Measurements from ENCODE around the gene EXOC3. TPM values are rescaled to one million over a fixed set of nuclear protein-coding genes. Genes with fewer than 3 reads are reported as not detected.

EXOC3 gene
- total and polyA plus RNA-seq, 2 of the 8 experiments (the other 6 are each of a cell fraction or from before 2014, with no cell fraction given), result 14.4 to 30.0 TPM

- FAIRE-seq (no peak), DNase-seq (ENCODE audit: low read depth in 1 of 2, low spot score in 2 of 2) (no peak)
- WGBS, 2 experiments (ENCODE audit: extremely low coverage in 1 of 2, insufficient coverage in 1 of 2, insufficient read length in 1 of 2, insufficient replicate concordance in 2 of 2, low coverage in 1 of 2, low lambda C conversion rate in 2 of 2, missing lambda C conversion rate in 1 of 2), result 88% methylated on average over 16 of the region's 16 CpGs; no CpG with 5 or more reads in 1 of the 2 experiments
- Histone ChIP-seq H2BK120ac (replicated peaks; ENCODE audit: low read depth, low read length) (no peak overlapping the region), H3K36me3 (ENCODE audit: control insufficient read depth in 2 of 4, insufficient read depth in 4 of 4, low read length in 3 of 4) (no peaks in the 10 kb centered on the region), H3K27ac (ENCODE audit: low read depth, low read length) (no peak overlapping the region), H2BK12ac (ENCODE audit: low read depth, low read length) (no peak overlapping the region), H3K79me2 (ENCODE audit: control insufficient read depth in 1 of 2, insufficient read depth in 2 of 2, low read length in 2 of 2) (no peaks in the 10 kb centered on the region), H2AFZ (ENCODE audit: low read length) (no peak overlapping the region), H3K14ac (ENCODE audit: insufficient read length) (no peak overlapping the region), H3K79me1 (ENCODE audit: low read depth, low read length) (no peaks in the 10 kb centered on the region), H3K4me1 (replicated peaks in 1 of 4; ENCODE audit: control insufficient read depth in 3 of 4, insufficient read depth in 4 of 4, low read length in 3 of 4) (peaks cover 0 to 4% (median 0%) of the 10 kb centered on the region in 4 experiments; a peak in 3 of 7 replicates), H2BK15ac (ENCODE audit: low read length) (no peak overlapping the region), H3K27me3 (replicated peaks in 1 of 4; ENCODE audit: control insufficient read depth in 3 of 4, extremely low read depth in 1 of 4, insufficient read depth in 3 of 4, low read length in 3 of 4) (peaks cover 0 to 3% (median 0%) of the 10 kb centered on the region in 4 experiments; a peak in 1 of 7 replicates), H2BK20ac (ENCODE audit: low read length) (no peak overlapping the region), H2BK5ac (ENCODE audit: low read depth, low read length) (no peak overlapping the region), H4K5ac (ENCODE audit: insufficient read length, low read depth, low read length) (no peak overlapping the region), H3K9ac (replicated peaks in 1 of 4; ENCODE audit: extremely low read depth in 1 of 4, low read depth in 3 of 4, low read length in 3 of 4) (no peak overlapping the region), H4K20me1 (replicated peaks in 1 of 2; ENCODE audit: control insufficient read depth in 1 of 2, insufficient read depth in 2 of 2, low read length in 2 of 2) (peaks cover 0 to 2% of the 10 kb centered on the region in 2 experiments), H3K9me3 (ENCODE audit: insufficient read depth in 2 of 2, low read depth in 1 of 2, low read length in 1 of 2) (no peaks in the 10 kb centered on the region), H3K4me2 (ENCODE audit: insufficient read depth in 1 of 2, low read depth in 2 of 2, low read length in 2 of 2) (no peak overlapping the region), H4K8ac (ENCODE audit: extremely low read depth, insufficient read depth, low read length) (no peak overlapping the region), H3K18ac (ENCODE audit: extremely low read depth, low read length) (no peak overlapping the region), H2AK5ac (ENCODE audit: low read depth, low read length) (no peak overlapping the region), H3K4me3 (ENCODE audit: extremely low read depth in 1 of 4, insufficient read depth in 2 of 4, low read depth in 3 of 4, low read length in 4 of 4) (no peak overlapping the region), H3K23ac (ENCODE audit: insufficient read length) (no peak overlapping the region), H4K91ac (replicated peaks; ENCODE audit: insufficient read length, low read length) (no peak overlapping the region), H3K4ac (replicated peaks; ENCODE audit: insufficient read length, low read depth, low read length) (no peak overlapping the region), H3K56ac (replicated peaks; ENCODE audit: insufficient read length, low read depth, low read length) (no peak overlapping the region), H3K23me2 (ENCODE audit: low read depth, low read length) (no peaks in the 10 kb centered on the region)
- POLR2A ChIA-PET (ENCODE audit: partially characterized antibody), result no interaction called here
- CTCF ChIA-PET (ENCODE audit: partially characterized antibody), result interaction anchor here (0.7 to 3.3 kb wide), 4 partner anchors 9 to 71 kb away, joined by 3 to 11 read pairs (median 6); no protein-coding TSS in a partner anchor
- TF ChIP-seq POU5F1 (IDR thresholded peaks at IDR 0.05; ENCODE audit: low read depth, low read length) (no peak), SP2 (IDR thresholded peaks at IDR 0.05; ENCODE audit: low read length) (no peak), EZH2 (IDR thresholded peaks at IDR 0.05; ENCODE audit: low read depth, low read length, severe bottlenecking) (no peak)
- TF ChIP-seq, protein P1, sequence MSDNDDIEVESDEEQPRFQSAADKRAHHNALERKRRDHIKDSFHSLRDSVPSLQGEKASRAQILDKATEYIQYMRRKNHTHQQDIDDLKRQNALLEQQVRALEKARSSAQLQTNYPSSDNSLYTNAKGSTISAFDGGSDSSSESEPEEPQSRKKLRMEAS (IDR thresholded peaks at IDR 0.05), result no peak
Measured at GRCh38 chr5:511476-511875, 68.5 kb downstream of the EXOC3 start.
